ENCODE measurements around the gene MPI. TPM values are rescaled to one million over a fixed set of nuclear protein-coding genes. Genes with fewer than 3 reads are reported as not detected.
A peak's percentile ranks its signal among the peaks of the same experiment; 100 is the strongest.

Gene MPI
- total RNA-seq, 1 experiment from 2014 or later, result 57.5 TPM

- H3K9me3 Mint-ChIP-seq, result no peaks in the 10 kb centered on the region
Observed at GRCh38 chr15:74950078-74950908, 60.5 kb downstream of the MPI start.

More at GRCh38 chr15:74950078-74950908, 60.5 kb downstream of the MPI start:
- Histone ChIP-seq H2BK12ac (ENCODE audit: insufficient read length, low read depth, low read length) (no peak overlapping the region), H2BK120ac (ENCODE audit: low read depth, low read length, poor library complexity, severe bottlenecking) (no peak overlapping the region), H3K23ac (ENCODE audit: insufficient read length, low read depth, low read length) (no peak overlapping the region), H3K23me2 (ENCODE audit: insufficient read length, low read depth, low read length, poor library complexity, severe bottlenecking) (peaks cover under 1% of the 10 kb centered on the region), H3K4me2 (ENCODE audit: insufficient read depth, insufficient read length, low read length) (no peak overlapping the region), H2BK15ac (ENCODE audit: low read depth, low read length) (no peak overlapping the region), H3K27ac (ENCODE audit: insufficient read length, low read depth, low read length) (no peak overlapping the region), H3K18ac (ENCODE audit: insufficient read length, low read depth, low read length) (no peak overlapping the region), H4K5ac (ENCODE audit: insufficient read length, low read depth, low read length) (no peak overlapping the region), H2AFZ (ENCODE audit: low read length) (no peak overlapping the region), H3K56ac (ENCODE audit: insufficient read length, low read depth, low read length) (no peak overlapping the region), H3K4ac (ENCODE audit: low read depth, low read length) (no peak overlapping the region), H2BK5ac (ENCODE audit: insufficient read length, low read length) (no peak overlapping the region), H3T11ph (ENCODE audit: low read length) (no peak overlapping the region), H3K14ac (ENCODE audit: insufficient read depth, low read length) (no peak overlapping the region), H3K27me3 (ENCODE audit: insufficient read depth, low read length) (no peaks in the 10 kb centered on the region; the same call in 1 of the 2 replicates), H2BK20ac (ENCODE audit: low read depth, low read length, poor library complexity, severe bottlenecking) (no peak overlapping the region), H3K9me3 (ENCODE audit: control insufficient read depth, low read depth, low read length) (no peaks in the 10 kb centered on the region), H4K8ac (replicated peaks; ENCODE audit: insufficient read length, low read depth, low read length) (no peak overlapping the region), H3K4me1 (ENCODE audit: insufficient read depth, low read length) (no peaks in the 10 kb centered on the region; the same call in 1 of the 2 replicates), H2AK5ac (ENCODE audit: insufficient read length, low read length) (no peak overlapping the region), H4K20me1 (ENCODE audit: control insufficient read depth, insufficient read depth, insufficient read length) (no peaks in the 10 kb centered on the region), H3K9ac (ENCODE audit: extremely low read depth, insufficient read length, low read length) (no peak overlapping the region), H3K79me2 (ENCODE audit: insufficient read depth, low read length) (no peaks in the 10 kb centered on the region; the same call in 1 of the 2 replicates), H3K79me1 (ENCODE audit: insufficient read depth, low read depth, low read length, poor library complexity, severe bottlenecking) (no peaks in the 10 kb centered on the region), H4K91ac (ENCODE audit: insufficient read length, low read depth, low read length) (no peak overlapping the region)
- H3K4me3 Mint-ChIP-seq, result peak overlapping the region in 1 of 2 experiments; percentile 59; a peak in 3 of 5 replicates
- no peaks in the 10 kb centered on the region; a peak in 1 of 7 replicates for H3K36me3 Mint-ChIP-seq (ENCODE audit: insufficient read depth in 1 of 3, low read depth in 3 of 3)
- peaks cover 14% of the 10 kb centered on the region for H3K27me3 Mint-ChIP-seq (ENCODE audit: low read depth)
- DNase-seq, result peak; percentile 88
- TF ChIP-seq CTCF (conservative IDR thresholded peaks at IDR 0.05), result peak; percentile 98
- H3K4me1 Mint-ChIP-seq, result peaks cover 22 to 25% of the 10 kb centered on the region in 2 experiments
- no CpG with 5 or more reads among the region's 7 CpGs for WGBS (ENCODE audit: extremely low coverage, insufficient read length, low lambda C conversion rate)
- H3K27ac Mint-ChIP-seq, result peak overlapping the region in 2 of 3 experiments; percentile 39 to 71; a peak in 2 of 7 replicates
